ENCODE results near the gene RIMBP2. TPM values are rescaled to one million over a fixed set of nuclear protein-coding genes. Genes with fewer than 3 reads are reported as not detected.

The RIMBP2 gene
- total RNA-seq, 4 donors from 2014 or later = 0.83 to 1.8 (median 1.4) TPM

DNA sequence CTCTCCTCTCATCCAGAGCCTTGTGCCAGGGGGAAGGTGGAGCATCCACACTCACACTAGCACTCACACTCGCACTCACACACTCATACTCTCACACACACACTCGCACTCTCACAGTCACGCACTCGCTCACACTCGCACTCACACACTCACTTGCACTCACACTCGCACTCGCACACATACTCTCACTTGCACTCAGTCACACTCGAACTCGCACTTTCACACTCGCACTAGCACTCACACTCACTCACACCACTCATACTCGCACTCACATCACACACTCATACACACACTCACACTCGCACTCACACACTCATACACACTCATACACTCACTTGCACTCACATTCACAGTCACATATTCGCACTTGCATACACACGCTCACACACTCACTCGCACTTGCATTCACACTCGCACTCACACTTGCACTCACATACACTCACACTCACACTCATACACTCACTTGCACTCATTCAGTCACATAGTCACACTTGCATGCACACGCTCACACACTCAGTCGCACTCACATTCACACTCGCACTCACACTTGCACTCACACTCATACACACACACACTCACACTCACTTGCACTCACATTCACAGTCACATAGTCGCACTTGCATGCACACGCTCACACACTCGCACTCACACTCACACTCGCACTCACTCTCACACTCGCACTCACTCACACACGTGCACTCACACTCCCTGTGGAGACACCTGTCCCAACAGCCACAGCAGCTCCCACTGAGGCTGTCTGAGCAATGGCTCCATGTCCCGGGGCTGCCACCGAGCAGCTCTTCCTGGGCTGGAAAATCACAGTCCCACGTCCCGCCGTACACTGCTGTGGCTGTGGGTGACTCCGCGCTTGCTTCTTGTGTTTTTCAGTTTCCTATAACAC lies 12.3 kb upstream of the RIMBP2 start:
- intact Hi-C loops (cut with DNase I) = no loop called here
- H3K9me3 ChIP-seq = peaks cover 0 to 18% (median 4%) of the 10 kb centered on the region in 4 donors
- WGBS = 90% methylated on average over 32 of the region's 32 CpGs

GRCh38 chr12:130719263-130719859 lies 3.3 kb upstream of the RIMBP2 start:
- Histone ChIP-seq H3K4me3 (no peak overlapping the region), H3K36me3 (no peaks in the 10 kb centered on the region), H3K9me3 (peaks cover 0 to 28% (median 16%) of the 10 kb centered on the region in 4 donors), H3K27ac (replicated peaks in 1 of 4) (no peak overlapping the region), H3K4me1 (peaks cover 0 to 28% (median 27%) of the 10 kb centered on the region in 4 donors), H3K27me3 (peaks cover 0 to 53% (median 8%) of the 10 kb centered on the region in 4 donors)
- TF ChIP-seq, protein P1, sequence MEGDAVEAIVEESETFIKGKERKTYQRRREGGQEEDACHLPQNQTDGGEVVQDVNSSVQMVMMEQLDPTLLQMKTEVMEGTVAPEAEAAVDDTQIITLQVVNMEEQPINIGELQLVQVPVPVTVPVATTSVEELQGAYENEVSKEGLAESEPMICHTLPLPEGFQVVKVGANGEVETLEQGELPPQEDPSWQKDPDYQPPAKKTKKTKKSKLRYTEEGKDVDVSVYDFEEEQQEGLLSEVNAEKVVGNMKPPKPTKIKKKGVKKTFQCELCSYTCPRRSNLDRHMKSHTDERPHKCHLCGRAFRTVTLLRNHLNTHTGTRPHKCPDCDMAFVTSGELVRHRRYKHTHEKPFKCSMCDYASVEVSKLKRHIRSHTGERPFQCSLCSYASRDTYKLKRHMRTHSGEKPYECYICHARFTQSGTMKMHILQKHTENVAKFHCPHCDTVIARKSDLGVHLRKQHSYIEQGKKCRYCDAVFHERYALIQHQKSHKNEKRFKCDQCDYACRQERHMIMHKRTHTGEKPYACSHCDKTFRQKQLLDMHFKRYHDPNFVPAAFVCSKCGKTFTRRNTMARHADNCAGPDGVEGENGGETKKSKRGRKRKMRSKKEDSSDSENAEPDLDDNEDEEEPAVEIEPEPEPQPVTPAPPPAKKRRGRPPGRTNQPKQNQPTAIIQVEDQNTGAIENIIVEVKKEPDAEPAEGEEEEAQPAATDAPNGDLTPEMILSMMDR (IDR thresholded peaks at IDR 0.05) = no peak
- TF ChIP-seq EP300 (IDR thresholded peaks at IDR 0.05) = no peak
- DNase-seq (ENCODE audit: extremely low spot score) = no peak
- 24% methylated on average over 8 of the region's 8 CpGs for WGBS
- intact Hi-C loops (cut with DNase I) = no loop called here

More for the DNA sequence above, 12.3 kb upstream of the RIMBP2 start:
- Histone ChIP-seq H3K27me3 (peaks cover 0 to 34% (median 0%) of the 10 kb centered on the region in 4 donors), H3K4me3 (no peak overlapping the region), H3K4me1 (no peaks in the 10 kb centered on the region), H3K27ac (replicated peaks in 1 of 4) (no peak overlapping the region), H3K36me3 (no peaks in the 10 kb centered on the region)
- no peak for TF ChIP-seq EP300 (IDR thresholded peaks at IDR 0.05)
- no peak for TF ChIP-seq POLR2A (IDR thresholded peaks at IDR 0.05; ENCODE audit: low read depth)
- no peak for TF ChIP-seq POLR2AphosphoS5 (IDR thresholded peaks at IDR 0.05)
- TF ChIP-seq, protein P1 (IDR thresholded peaks at IDR 0.05) = no peak
- DNase-seq (ENCODE audit: extremely low spot score) = no peak

DNA sequence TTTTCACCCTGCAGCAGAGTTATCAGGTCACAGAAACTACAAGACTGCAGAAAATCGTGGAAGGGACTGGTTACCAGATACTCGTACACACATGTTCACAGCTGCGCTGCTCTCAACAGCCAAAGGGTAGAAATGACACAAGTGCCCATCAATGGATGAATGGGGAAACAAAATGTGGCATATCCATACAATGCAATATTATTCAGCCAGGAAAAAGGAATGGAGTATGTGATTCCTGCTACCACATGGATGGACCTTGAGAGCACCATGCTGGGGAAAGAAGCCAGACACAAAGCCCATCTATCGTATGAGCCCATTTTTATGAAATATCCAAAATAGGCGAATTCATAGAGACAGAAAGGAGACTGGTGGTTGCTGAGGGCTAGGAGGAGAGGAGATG lies 1.7 kb upstream of the RIMBP2 start:
- peaks cover 0 to 16% (median 10%) of the 10 kb centered on the region in 4 donors for H3K9me3 ChIP-seq
- no peak for TF ChIP-seq POLR2AphosphoS5 (IDR thresholded peaks at IDR 0.05)
- TF ChIP-seq, protein P1 (IDR thresholded peaks at IDR 0.05) = no peak
- no peak overlapping the region for H3K4me3 ChIP-seq
- H3K27me3 ChIP-seq = peaks cover 0 to 65% (median 10%) of the 10 kb centered on the region in 4 donors
- intact Hi-C loops (cut with DNase I) = no loop called here
- peaks cover 0 to 39% (median 36%) of the 10 kb centered on the region in 4 donors for H3K4me1 ChIP-seq
- no peak for DNase-seq (ENCODE audit: extremely low spot score)
- H3K27ac ChIP-seq (replicated peaks in 1 of 4) = no peak overlapping the region
- H3K36me3 ChIP-seq = no peaks in the 10 kb centered on the region
- 96% methylated on average over 5 of the region's 5 CpGs for WGBS

DNA sequence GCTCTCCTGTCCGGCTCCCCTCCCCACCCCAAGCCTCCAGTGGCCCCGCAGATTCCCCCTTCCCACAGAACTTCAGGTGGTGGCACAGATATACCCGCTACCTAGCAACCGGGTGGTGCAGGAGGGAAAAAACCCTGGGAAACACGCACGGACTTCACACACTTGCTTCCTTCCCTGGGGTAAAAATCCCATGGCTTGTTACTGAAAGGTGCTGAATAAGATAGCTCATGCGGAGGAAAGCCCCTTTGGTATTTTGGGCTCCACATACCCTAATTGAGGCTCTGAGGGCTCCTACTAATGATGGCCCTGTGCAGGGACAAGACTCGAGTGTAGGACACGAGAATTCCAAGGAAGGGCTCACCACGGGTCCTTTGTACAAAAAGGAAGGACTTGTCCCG lies 869 bp upstream of the RIMBP2 start:
- H3K27me3 ChIP-seq = peaks cover 0 to 65% (median 10%) of the 10 kb centered on the region in 4 donors
- TF ChIP-seq POLR2AphosphoS5 (IDR thresholded peaks at IDR 0.05) = no peak
- TF ChIP-seq EP300 (IDR thresholded peaks at IDR 0.05) = no peak
- TF ChIP-seq, protein P1 (IDR thresholded peaks at IDR 0.05) = no peak
- TF ChIP-seq POLR2A (IDR thresholded peaks at IDR 0.05; ENCODE audit: low read depth) = no peak

More for the DNA sequence above, 869 bp upstream of the RIMBP2 start:
- peaks cover 0 to 8% (median 2%) of the 10 kb centered on the region in 4 donors for H3K9me3 ChIP-seq
- peak overlapping the region; percentile 41 to 49 (median 46) for H3K4me3 ChIP-seq
- no peak overlapping the region for H3K27ac ChIP-seq (replicated peaks in 1 of 4)
- no peak for DNase-seq (ENCODE audit: extremely low spot score)
- no peaks in the 10 kb centered on the region for H3K36me3 ChIP-seq
- WGBS = 18% methylated on average over 8 of the region's 11 CpGs
- H3K4me1 ChIP-seq = peaks cover 0 to 39% (median 36%) of the 10 kb centered on the region in 4 donors
- intact Hi-C loops (cut with DNase I) = no loop called here
